H1 (cell line): ENCODE results near the gene LPIN2. TPM values are rescaled to one million over a fixed set of nuclear protein-coding genes. Genes with fewer than 3 reads are reported as not detected.

Source experiments
- CTCF ChIA-PET: fragments of 300-600 bp; sonication (Branson Sonifier 250); formaldehyde crosslinking; loops from one replicate; lab custom pipeline; 2021; ENCODE audit not compliant: partially characterized antibody; lab: Charles Lee
- POLR2A ChIA-PET: fragments of 300-600 bp; sonication (Branson Sonifier 250); formaldehyde crosslinking; loops from one replicate; lab custom pipeline; 2021; ENCODE audit warnings: inconsistent platforms; ENCODE audit not compliant: partially characterized antibody; lab: Charles Lee
- DNase-seq, 2 experiments: peaks; one replicate each; pipeline versions ENCODE4 v3.0.0 to v3.0.0-alpha.2; 2010 to 2022; ENCODE audit warnings: low spot score in 2 of 2, low read depth in 1 of 2, mixed read lengths in 1 of 2
- FAIRE-seq: peaks from 2 replicates; lab custom pipeline; 2011; peaks lifted over from hg19 to GRCh38; lab: Jason Lieb, UNC
- H2AFZ ChIP-seq: 2 replicates; pipeline ENCODE4 v1.8.1; 2012; ENCODE audit warnings: low read length, inconsistent platforms
- H2AK5ac ChIP-seq: 2 replicates; pipeline ENCODE4 v1.6.1; 2013; ENCODE audit warnings: low read depth, low read length
- H2BK120ac ChIP-seq: replicated peaks from 2 replicates; pipeline ENCODE3; 2013; ENCODE audit warnings: low read depth, low read length, inconsistent platforms
- H2BK12ac ChIP-seq: 2 replicates; pipeline ENCODE4 v1.6.1; 2013; ENCODE audit warnings: low read depth, low read length
- H2BK15ac ChIP-seq: 2 replicates; pipeline ENCODE4 v1.6.1; 2013; ENCODE audit warnings: low read length
- H2BK20ac ChIP-seq: 2 replicates; pipeline ENCODE4 v1.6.1; 2013; ENCODE audit warnings: low read length
- H2BK5ac ChIP-seq: 2 replicates; pipeline ENCODE4 v1.6.1; 2013; ENCODE audit warnings: low read depth, low read length
- H3K14ac ChIP-seq: 2 replicates; pipeline ENCODE4 v1.6.1; 2013; ENCODE audit warnings: inconsistent platforms; ENCODE audit not compliant: insufficient read length
- H3K18ac ChIP-seq: 2 replicates; pipeline ENCODE4 v1.6.1; 2013; ENCODE audit warnings: low read length; ENCODE audit errors: extremely low read depth
- H3K23ac ChIP-seq: 2 replicates; pipeline ENCODE4 v1.6.1; 2013; ENCODE audit warnings: inconsistent platforms; ENCODE audit not compliant: insufficient read length
- H3K23me2 ChIP-seq: 2 replicates; pipeline ENCODE4 v1.6.1; 2013; ENCODE audit warnings: low read depth, low read length
- H3K27ac ChIP-seq: 2 replicates; pipeline ENCODE4 v1.6.1; 2011; ENCODE audit warnings: low read depth, low read length, inconsistent platforms
- H3K27me3 ChIP-seq, 4 experiments: replicated peaks in 1 of 4; 1 replicate in 1 of 4; 2 replicates in 3 of 4; pipeline versions ENCODE4 v1.6.1 to v1.8.1; 2011 to 2013; ENCODE audit warnings: low read length in 3 of 4, mild to moderate bottlenecking in 3 of 4, inconsistent platforms in 2 of 4, mixed read lengths in 2 of 4, moderate library complexity in 1 of 4; ENCODE audit not compliant: control insufficient read depth in 3 of 4, insufficient read depth in 3 of 4; ENCODE audit errors: extremely low read depth in 1 of 4
- H3K36me3 ChIP-seq, 4 experiments: 2 replicates each; pipeline versions ENCODE4 v1.6.1 to v1.8.1; 2011 to 2013; ENCODE audit warnings: mild to moderate bottlenecking in 4 of 4, low read length in 3 of 4, moderate library complexity in 2 of 4, control low read depth in 1 of 4, inconsistent platforms in 1 of 4; ENCODE audit not compliant: insufficient read depth in 4 of 4, control insufficient read depth in 2 of 4
- H3K4ac ChIP-seq: replicated peaks from 2 replicates; pipeline ENCODE3; 2013; ENCODE audit warnings: low read length, low read depth, mixed read lengths, inconsistent platforms; ENCODE audit not compliant: insufficient read length
- H3K4me1 ChIP-seq, 4 experiments: replicated peaks in 1 of 4; 1 replicate in 1 of 4; 2 replicates in 3 of 4; pipeline versions ENCODE4 v1.6.1 to v1.8.1; 2011 to 2013; ENCODE audit warnings: low read length in 3 of 4, inconsistent platforms in 2 of 4, mixed read lengths in 1 of 4; ENCODE audit not compliant: insufficient read depth in 4 of 4, control insufficient read depth in 3 of 4
- H3K4me2 ChIP-seq, 2 experiments: 2 replicates each; pipeline versions ENCODE4 v1.6.1 to v1.8.1; 2011 to 2013; ENCODE audit warnings: low read depth in 2 of 2, low read length in 2 of 2, control low read depth in 1 of 2, inconsistent platforms in 1 of 2, mild to moderate bottlenecking in 1 of 2; ENCODE audit not compliant: insufficient read depth in 1 of 2
- H3K4me3 ChIP-seq, 4 experiments: fragments of 200-600, 300-600 bp in 1 of 4; sonication (generic), shearing (Covaris generic), sonication (Bioruptor Twin) in 1 of 4; 2 replicates each; pipeline versions ENCODE4 v1.5.1 to v1.8.1; 2011 to 2016; ENCODE audit warnings: low read length in 4 of 4, low read depth in 3 of 4, control low read depth in 2 of 4, inconsistent platforms in 2 of 4, mild to moderate bottlenecking in 2 of 4, mixed read lengths in 1 of 4, moderate library complexity in 1 of 4; ENCODE audit not compliant: insufficient read depth in 2 of 4; ENCODE audit errors: extremely low read depth in 1 of 4
- H3K56ac ChIP-seq: replicated peaks from 2 replicates; pipeline ENCODE3; 2013; ENCODE audit warnings: low read depth, mild to moderate bottlenecking, mixed read lengths, low read length, inconsistent platforms; ENCODE audit not compliant: insufficient read length
- H3K79me1 ChIP-seq: 2 replicates; pipeline ENCODE4 v1.6.1; 2013; ENCODE audit warnings: low read depth, low read length, control low read depth
- H3K79me2 ChIP-seq, 2 experiments: 2 replicates each; pipeline versions ENCODE4 v1.6.1 to v1.8.1; 2012 to 2013; ENCODE audit warnings: low read length in 2 of 2, mild to moderate bottlenecking in 2 of 2, inconsistent platforms in 1 of 2; ENCODE audit not compliant: insufficient read depth in 2 of 2, control insufficient read depth in 1 of 2
- H3K9ac ChIP-seq, 4 experiments: replicated peaks in 1 of 4; 1 replicate in 1 of 4; 2 replicates in 3 of 4; pipeline versions ENCODE4 v1.6.1 to v1.8.1; 2011 to 2013; ENCODE audit warnings: low read depth in 3 of 4, low read length in 3 of 4, control low read depth in 2 of 4, mild to moderate bottlenecking in 2 of 4, moderate library complexity in 2 of 4, inconsistent platforms in 1 of 4; ENCODE audit errors: extremely low read depth in 1 of 4
- H3K9me3 ChIP-seq, 2 experiments: 2 replicates each; pipeline versions ENCODE4 v1.6.1 to v1.8.1; 2012 to 2013; ENCODE audit warnings: mild to moderate bottlenecking in 2 of 2, moderate library complexity in 2 of 2, control low read depth in 1 of 2, inconsistent platforms in 1 of 2, low read depth in 1 of 2, low read length in 1 of 2, mixed read lengths in 1 of 2; ENCODE audit not compliant: insufficient read depth in 2 of 2
- H4K20me1 ChIP-seq, 2 experiments: replicated peaks in 1 of 2; 2 replicates each; pipeline versions ENCODE3 to v1.8.1; 2011 to 2013; ENCODE audit warnings: inconsistent platforms in 2 of 2, low read length in 2 of 2, mild to moderate bottlenecking in 1 of 2; ENCODE audit not compliant: insufficient read depth in 2 of 2, control insufficient read depth in 1 of 2
- H4K5ac ChIP-seq: 2 replicates; pipeline ENCODE4 v1.6.1; 2013; ENCODE audit warnings: low read length, low read depth, mixed read lengths, inconsistent platforms; ENCODE audit not compliant: insufficient read length
- H4K8ac ChIP-seq: 2 replicates; pipeline ENCODE4 v1.8.0; 2013; ENCODE audit warnings: mild to moderate bottlenecking, moderate library complexity, low read length, inconsistent platforms; ENCODE audit not compliant: insufficient read depth; ENCODE audit errors: extremely low read depth
- H4K91ac ChIP-seq: replicated peaks from 2 replicates; pipeline ENCODE3; 2013; ENCODE audit warnings: low read length, mixed read lengths, inconsistent platforms; ENCODE audit not compliant: insufficient read length
- BACH1 ChIP-seq: IDR thresholded peaks from 2 replicates; pipeline ENCODE4 v1.6.1; 2012; ENCODE audit warnings: low read length, improper control_type of control experiment
- BRCA1 ChIP-seq: IDR thresholded peaks from 2 replicates; pipeline ENCODE4 v1.6.1; 2012; ENCODE audit warnings: low read depth, low read length, improper control_type of control experiment
- CBX5 ChIP-seq: fragments of 300-800, 300-1000 bp; sonication (generic); IDR thresholded peaks from 2 replicates; pipeline ENCODE4 v1.7.1; 2016; ENCODE audit warnings: antibody characterized with exemption, low read length, low read depth
- CHD1 ChIP-seq: IDR thresholded peaks from 2 replicates; pipeline ENCODE4 v1.6.1; 2012; ENCODE audit warnings: low read depth, low read length, improper control_type of control experiment
- KDM1A ChIP-seq: fragments of 200-600, 300-600 bp; sonication (generic); IDR thresholded peaks from 2 replicates; pipeline ENCODE4 v1.7.1; 2016; ENCODE audit warnings: mild to moderate bottlenecking, low read length, borderline replicate concordance
- KDM5A ChIP-seq: fragments of 200-600 bp; IDR thresholded peaks from 2 replicates; pipeline ENCODE4 v1.7.1; 2012; ENCODE audit warnings: mild to moderate bottlenecking, low read length, inconsistent platforms, mixed read lengths
- NRF1 ChIP-seq: IDR thresholded peaks from 2 replicates; pipeline ENCODE4 v1.6.1; 2011; ENCODE audit warnings: mild to moderate bottlenecking, low read depth, low read length, improper control_type of control experiment
- PHF8 ChIP-seq: fragments of 200-600 bp; sonication (generic); conservative IDR thresholded peaks from 2 replicates; pipeline ENCODE4 v1.7.1; 2012; ENCODE audit warnings: low read depth, mild to moderate bottlenecking, inconsistent platforms, low read length, moderate library complexity
- POLR2A ChIP-seq, 2 experiments: IDR thresholded peaks; 1 replicate in 1 of 2; 2 replicates in 1 of 2; pipeline ENCODE4 v1.6.1; 2011; ENCODE audit warnings: low read depth in 2 of 2, low read length in 2 of 2, mild to moderate bottlenecking in 2 of 2; ENCODE audit errors: control extremely low read depth in 1 of 2
- TAF1 ChIP-seq: IDR thresholded peaks from 2 replicates; pipeline ENCODE4 v1.6.1; 2011; ENCODE audit warnings: mild to moderate bottlenecking, low read depth, low read length
- TAF7 ChIP-seq: optimal IDR thresholded peaks from 2 replicates; pipeline ENCODE3; 2011; ENCODE audit warnings: low read depth, mild to moderate bottlenecking, inconsistent platforms, low read length, moderate library complexity, borderline replicate concordance
- USF2 ChIP-seq: IDR thresholded peaks from 2 replicates; pipeline ENCODE4 v1.6.1; 2011; ENCODE audit warnings: low read length, improper control_type of control experiment
- WGBS, 2 experiments: shearing (Covaris generic) in 1 of 2; methylation state at CpG; one replicate each; pipeline versions ENCODE4 v1.1.6 to v1.1.7; 2013 to 2015; ENCODE audit warnings: low lambda C conversion rate in 2 of 2, mixed read lengths in 2 of 2, inconsistent platforms in 1 of 2, low coverage in 1 of 2, missing lambda C conversion rate in 1 of 2; ENCODE audit not compliant: insufficient replicate concordance in 2 of 2, insufficient coverage in 1 of 2, insufficient read length in 1 of 2; ENCODE audit errors: extremely low coverage in 1 of 2, missing lambda C conversion rate in 1 of 2; 5-methylcytosine and 5-hydroxymethylcytosine counted together
- polyA plus RNA-seq, 7 experiments: library from polyadenylated mRNA; depleted of rRNA in 3 of 7; stranded (reverse) in 5 of 7; unstranded in 2 of 7; fragments of >200 nt in 5 of 7; fragments of 200-250 nt in 2 of 7; gene quantifications; 1 replicate in 5 of 7; 2 replicates in 1 of 7; 4 replicates in 1 of 7; pipeline versions ENCODE4 v1.2.1 to v1.2.3, GENCODE V29; 2011 to 2013; ENCODE audit warnings: missing spikeins in 2 of 7, mixed read lengths in 2 of 7
- total RNA-seq: library from RNA; stranded (reverse); fragmentation: NEBNext Ultra II Directional; extraction: Animal tissue kit (Norgen Biotek cat#: 25700); gene quantifications from 2 replicates; pipeline ENCODE4 v1.2.1, GENCODE V29; 2021

The LPIN2 gene
- total and polyA plus RNA-seq, 2 of the 8 experiments (the other 6 are each of a cell fraction or from before 2014, with no cell fraction given): 7.4 to 14.2 TPM

GRCh38 chr18:3046216-3046808 is 33.4 kb upstream of the LPIN2 start:
- FAIRE-seq: no peak

More at GRCh38 chr18:3046216-3046808, 33.4 kb upstream of the LPIN2 start:
- 83% methylated on average over 4 of the region's 4 CpGs; no CpG with 5 or more reads in 1 of the 2 experiments for WGBS, 2 experiments
- Histone ChIP-seq H3K56ac (no peak overlapping the region), H2BK5ac (no peak overlapping the region), H2BK120ac (no peak overlapping the region), H3K27me3 (no peaks in the 10 kb centered on the region), H4K8ac (no peak overlapping the region), H3K36me3 (no peaks in the 10 kb centered on the region), H3K27ac (no peak overlapping the region), H3K4me3 (no peak overlapping the region), H3K14ac (no peak overlapping the region), H4K20me1 (no peaks in the 10 kb centered on the region), H3K9ac (no peak overlapping the region), H2AK5ac (no peak overlapping the region), H2AFZ (no peak overlapping the region), H2BK20ac (no peak overlapping the region), H2BK12ac (no peak overlapping the region), H3K23ac (no peak overlapping the region), H3K18ac (no peak overlapping the region), H4K5ac (no peak overlapping the region), H3K79me2 (no peaks in the 10 kb centered on the region), H3K23me2 (no peaks in the 10 kb centered on the region), H4K91ac (no peak overlapping the region), H3K4ac (no peak overlapping the region), H3K4me2 (no peak overlapping the region), H2BK15ac (no peak overlapping the region), H3K4me1 (no peaks in the 10 kb centered on the region), H3K9me3 (no peaks in the 10 kb centered on the region), H3K79me1 (no peaks in the 10 kb centered on the region)
- no peak for DNase-seq
- POLR2A ChIA-PET: no interaction called here
- CTCF ChIA-PET: interaction anchor here (1.5 to 2.1 kb wide), 2 partner anchors 17 to 105 kb away, joined by 5 to 8 read pairs; no protein-coding TSS in a partner anchor
- TF ChIP-seq BRCA1: no peak
- no peak for TF ChIP-seq NRF1
- TF ChIP-seq BACH1: no peak
- no peak for TF ChIP-seq CHD1
- TF ChIP-seq KDM5A: no peak
- TF ChIP-seq TAF1: no peak
- TF ChIP-seq POLR2A (IDR thresholded peaks at IDR 0.05; ENCODE audit: control extremely low read depth in 1 of 2, low read depth in 2 of 2, low read length in 2 of 2): no peak
- TF ChIP-seq KDM1A: no peak
- no peak for TF ChIP-seq USF2
- TF ChIP-seq CBX5: no peak
- no peak for TF ChIP-seq PHF8
- TF ChIP-seq TAF7: no peak
